ENCODE measurements around the gene CIRBP. TPM values are rescaled to one million over a fixed set of nuclear protein-coding genes. Genes with fewer than 3 reads are reported as not detected.

Gene CIRBP
- total and polyA plus RNA-seq, 9 of the 15 experiments (the other 6 are each of a cell fraction or from before 2014, with no cell fraction given) = 20.5 to 327 (median 176) TPM

DNA sequence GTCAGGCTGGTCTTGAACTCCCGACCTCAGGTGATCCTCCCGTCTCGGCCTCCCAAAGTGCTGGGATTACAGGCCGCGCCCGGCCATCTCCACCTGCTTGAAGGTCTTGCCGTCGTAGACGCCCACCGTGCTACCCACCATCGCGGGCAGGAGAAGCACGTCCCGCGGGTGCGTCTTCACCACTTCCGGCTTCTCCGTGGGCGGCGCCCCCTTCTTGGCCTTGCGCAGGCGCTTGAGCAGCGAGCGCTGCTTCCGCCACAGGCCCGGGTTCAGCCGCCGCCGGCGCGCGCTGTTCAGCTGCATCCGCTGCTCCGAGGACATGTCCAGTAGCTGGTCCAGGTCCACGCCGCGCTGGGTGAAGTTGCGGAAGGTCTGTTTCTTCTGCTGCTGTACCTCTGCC lies 38.2 kb downstream of the CIRBP start (continued):
- TF ChIP-seq TEAD1 (CRISPR knock-in tag; IDR thresholded peaks at IDR 0.05) = no peak; a peak in 1 of 4 replicates
- no peak for TF ChIP-seq BRF1 (IDR thresholded peaks at IDR 0.05; ENCODE audit: borderline replicate concordance, extremely low read depth, insufficient read length)
- peak; percentile 54 for TF ChIP-seq BCOR (IDR thresholded peaks at IDR 0.05)
- no peak for TF ChIP-seq SETDB1 (IDR thresholded peaks at IDR 0.05; ENCODE audit: low read length)
- TF ChIP-seq NR3C1 (CRISPR knock-in tag; IDR thresholded peaks at IDR 0.05) = no peak
- TF ChIP-seq, protein P1, sequence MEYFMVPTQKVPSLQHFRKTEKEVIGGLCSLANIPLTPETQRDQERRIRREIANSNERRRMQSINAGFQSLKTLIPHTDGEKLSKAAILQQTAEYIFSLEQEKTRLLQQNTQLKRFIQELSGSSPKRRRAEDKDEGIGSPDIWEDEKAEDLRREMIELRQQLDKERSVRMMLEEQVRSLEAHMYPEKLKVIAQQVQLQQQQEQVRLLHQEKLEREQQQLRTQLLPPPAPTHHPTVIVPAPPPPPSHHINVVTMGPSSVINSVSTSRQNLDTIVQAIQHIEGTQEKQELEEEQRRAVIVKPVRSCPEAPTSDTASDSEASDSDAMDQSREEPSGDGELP (CRISPR knock-in tag; IDR thresholded peaks at IDR 0.05; ENCODE audit: borderline replicate concordance) = peak; percentile 17; the same call in 1 of the 2 replicates
- TF ChIP-seq, protein P2, sequence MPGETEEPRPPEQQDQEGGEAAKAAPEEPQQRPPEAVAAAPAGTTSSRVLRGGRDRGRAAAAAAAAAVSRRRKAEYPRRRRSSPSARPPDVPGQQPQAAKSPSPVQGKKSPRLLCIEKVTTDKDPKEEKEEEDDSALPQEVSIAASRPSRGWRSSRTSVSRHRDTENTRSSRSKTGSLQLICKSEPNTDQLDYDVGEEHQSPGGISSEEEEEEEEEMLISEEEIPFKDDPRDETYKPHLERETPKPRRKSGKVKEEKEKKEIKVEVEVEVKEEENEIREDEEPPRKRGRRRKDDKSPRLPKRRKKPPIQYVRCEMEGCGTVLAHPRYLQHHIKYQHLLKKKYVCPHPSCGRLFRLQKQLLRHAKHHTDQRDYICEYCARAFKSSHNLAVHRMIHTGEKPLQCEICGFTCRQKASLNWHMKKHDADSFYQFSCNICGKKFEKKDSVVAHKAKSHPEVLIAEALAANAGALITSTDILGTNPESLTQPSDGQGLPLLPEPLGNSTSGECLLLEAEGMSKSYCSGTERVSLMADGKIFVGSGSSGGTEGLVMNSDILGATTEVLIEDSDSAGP (CRISPR knock-in tag; IDR thresholded peaks at IDR 0.05) = no peak
- peak; percentile 44 for TF ChIP-seq POLR2B (IDR thresholded peaks at IDR 0.05; ENCODE audit: low read depth, partially characterized antibody)
- no peak for TF ChIP-seq DNMT1 (IDR thresholded peaks at IDR 0.05)
- 0 out of 2 replicates have a peak, but pooled peaks have one; percentile 12 for TF ChIP-seq HDAC2 (IDR thresholded peaks at IDR 0.05)
- 0 out of 6 replicates have a peak, but pooled peaks of 1 of the 3 experiments have one; percentile 48 for TF ChIP-seq ZBTB11 (CRISPR knock-in tag; IDR thresholded peaks at IDR 0.05)
- TF ChIP-seq XRCC4 (IDR thresholded peaks at IDR 0.05; ENCODE audit: extremely low read depth, insufficient read depth, insufficient read length) = no peak
- TF ChIP-seq E2F5 (CRISPR knock-in tag; IDR thresholded peaks at IDR 0.05) = no peak
- no peak for TF ChIP-seq HLTF (IDR thresholded peaks at IDR 0.05)
- TF ChIP-seq RBBP5 (IDR thresholded peaks at IDR 0.05; ENCODE audit: borderline replicate concordance, insufficient read depth, low read length, poor library complexity, severe bottlenecking) = peak; percentile 28
- no peak for TF ChIP-seq ZKSCAN3 (CRISPR knock-in tag; IDR thresholded peaks at IDR 0.05)
- peak; percentile 54 for TF ChIP-seq PHF20 (IDR thresholded peaks at IDR 0.05; ENCODE audit: partially characterized antibody)
- no peak for TF ChIP-seq MXD1 (CRISPR knock-in tag; IDR thresholded peaks at IDR 0.05; ENCODE audit: borderline replicate concordance, poor library complexity, severe bottlenecking)
- TF ChIP-seq MEIS2 (IDR thresholded peaks at IDR 0.05; ENCODE audit: partially characterized antibody) = peak; percentile 28
- peak; percentile 81 for TF ChIP-seq RBFOX2 (IDR thresholded peaks at IDR 0.05; ENCODE audit: low read depth, low read length)
- peak; percentile 76 for TF ChIP-seq GABPA (tag; conservative IDR thresholded peaks at IDR 0.05; ENCODE audit: low read depth)

Data from K562 (cell line).